ENCODE results near the gene CDKN2C. TPM values are rescaled to one million over a fixed set of nuclear protein-coding genes. Genes with fewer than 3 reads are reported as not detected.

CDKN2C gene
- total RNA-seq, 1 donor from 2014 or later: 11.0 TPM

GRCh38 chr1:50964863-50965262 lies 5.2 kb upstream of the CDKN2C start:
- DNase-seq (ENCODE audit: low spot score): no peak

- DNase-seq (ENCODE audit: low spot score): no peak
Observed at GRCh38 chr1:50966991-50967390, 3.1 kb upstream of the CDKN2C start.

GRCh38 chr1:50967416-50968157 lies 2.5 kb upstream of the CDKN2C start:
- no peak for DNase-seq (ENCODE audit: low spot score)

GRCh38 chr1:50968158-50968820 lies 1.8 kb upstream of the CDKN2C start:
- peak; percentile 91 for DNase-seq (ENCODE audit: low spot score)

- DNase-seq (ENCODE audit: low spot score): peak; percentile 51
Observed at GRCh38 chr1:50968821-50969610, 1.0 kb upstream of the CDKN2C start.

GRCh38 chr1:50970509-50970887 lies 453 bp downstream of the CDKN2C start:
- no peak for DNase-seq (ENCODE audit: low spot score)

GRCh38 chr1:50970931-50971582 lies 1.0 kb downstream of the CDKN2C start:
- no peak for DNase-seq (ENCODE audit: low spot score)

GRCh38 chr1:50971748-50972305 lies 1.8 kb downstream of the CDKN2C start:
- no peak for DNase-seq (ENCODE audit: low spot score)

GRCh38 chr1:50972766-50973165 lies 2.7 kb downstream of the CDKN2C start:
- no peak for DNase-seq (ENCODE audit: low spot score)

- no peak for DNase-seq (ENCODE audit: low spot score)
Observed at GRCh38 chr1:50973255-50973654, 3.2 kb downstream of the CDKN2C start.

GRCh38 chr1:50973875-50974617 lies 4.0 kb downstream of the CDKN2C start:
- DNase-seq (ENCODE audit: low spot score): no peak

- DNase-seq (ENCODE audit: low spot score): no peak
Observed at GRCh38 chr1:50974618-50974935, 4.5 kb downstream of the CDKN2C start.

GRCh38 chr1:50975436-50975835 lies 5.4 kb downstream of the CDKN2C start:
- no peak for DNase-seq (ENCODE audit: low spot score)

GRCh38 chr1:50976111-50976889 lies 6.3 kb downstream of the CDKN2C start:
- no peak for DNase-seq (ENCODE audit: low spot score)

- DNase-seq (ENCODE audit: low spot score): no peak
Observed at GRCh38 chr1:50976890-50977574, 7.0 kb downstream of the CDKN2C start.

- peak; percentile 61 for DNase-seq (ENCODE audit: low spot score)
Observed at GRCh38 chr1:50977575-50978143, 7.6 kb downstream of the CDKN2C start.

- DNase-seq (ENCODE audit: low spot score): peak; percentile 61
Observed at GRCh38 chr1:50978144-50978851, 8.3 kb downstream of the CDKN2C start.

- no peak for DNase-seq (ENCODE audit: low spot score)
Observed at GRCh38 chr1:50978852-50979781, 9.1 kb downstream of the CDKN2C start.
